Activated CD4-positive, alpha-beta T cell treated with anti-CD3 and anti-CD28 coated beads, Interleukin-2, amount 50 U/mL, for 1 hour (primary cell): ENCODE data around the gene CCDC15.
"Not testable (repeated sequence)": the region's sequence is repeated elsewhere in the genome, so short reads cannot be mapped to it uniquely, and the experiment has no call there.

Source experiments
- DNase-seq: peaks from one replicate; pipeline ENCODE4 v3.0.0-alpha.2; 2020

The CCDC15 gene

DNA sequence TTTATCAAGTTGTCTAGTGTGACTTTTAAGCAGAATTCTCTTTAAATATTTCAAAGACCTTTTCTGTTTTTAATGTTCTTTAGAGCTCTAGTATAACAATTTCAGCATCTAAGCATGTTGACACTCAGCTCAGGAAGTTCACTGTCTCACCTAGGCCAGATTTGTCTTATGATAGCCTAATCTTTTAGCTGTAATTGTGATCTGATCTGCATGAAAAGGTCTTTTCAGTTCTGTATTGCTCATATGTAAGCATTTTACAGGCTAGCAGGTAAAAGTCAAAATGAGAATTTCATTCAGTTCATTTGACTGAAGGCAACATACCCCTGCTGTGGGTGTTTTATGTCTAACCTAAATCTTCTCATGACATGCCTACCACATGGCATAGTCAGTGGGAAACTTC is 62.4 kb downstream of the CCDC15 start:
- no peak for DNase-seq

DNA sequence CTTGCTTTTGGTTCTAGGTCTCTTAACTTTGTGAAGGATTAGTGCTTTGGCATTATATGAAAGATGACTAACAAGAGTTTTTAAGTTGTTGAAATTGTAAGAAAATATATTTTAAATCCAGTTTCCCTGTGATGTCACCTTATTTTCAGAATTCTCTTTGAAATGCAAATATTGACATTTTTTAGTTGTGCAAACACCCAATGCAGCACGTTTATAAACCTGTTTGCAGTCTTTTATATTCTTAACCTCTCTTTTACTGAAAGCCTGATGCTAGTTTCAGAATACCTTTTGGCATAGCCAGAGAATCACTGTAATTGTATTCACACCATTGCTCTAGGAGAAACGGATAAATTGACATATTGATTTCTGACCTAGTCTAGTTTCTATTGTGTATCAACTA is 66.3 kb downstream of the CCDC15 start:
- DNase-seq = no peak

DNA sequence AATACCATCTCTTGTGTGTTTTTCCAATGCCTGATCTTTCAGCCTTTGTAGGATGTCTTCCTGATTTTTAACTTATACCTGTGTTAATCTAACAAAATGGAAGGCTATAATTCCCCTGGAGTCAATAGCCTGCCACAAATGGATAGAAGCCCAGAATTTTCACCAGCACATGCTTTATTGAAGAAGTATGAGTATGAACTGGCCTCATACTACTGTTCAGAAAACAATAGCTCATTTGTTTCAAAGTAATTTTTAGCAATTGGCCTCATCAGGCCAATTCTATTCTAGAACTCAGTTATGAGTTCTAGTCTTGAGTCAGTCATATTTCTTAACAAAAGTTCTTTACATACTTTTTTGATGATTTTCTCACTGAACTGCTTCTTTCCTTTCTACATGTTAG is 68.5 kb downstream of the CCDC15 start:
- no peak for DNase-seq

DNA sequence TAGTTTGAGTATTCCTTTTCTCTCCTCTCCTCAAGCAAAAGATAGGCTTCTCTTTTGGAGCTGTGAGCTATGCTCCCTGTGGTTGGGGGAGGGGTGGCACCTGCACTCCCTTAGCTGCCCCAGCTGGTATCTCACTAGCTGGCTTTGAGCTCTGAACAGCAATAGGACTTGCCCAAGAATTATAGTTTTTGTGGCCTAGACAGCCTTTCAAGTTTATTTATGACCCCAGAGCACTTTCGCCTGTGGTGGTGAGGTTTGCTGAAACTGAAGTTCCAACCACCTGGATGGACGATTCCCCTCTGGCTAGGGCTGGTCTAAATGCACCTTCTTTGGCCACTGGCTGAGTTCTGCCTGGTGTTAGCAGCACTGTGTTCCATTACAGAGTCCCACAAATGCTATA is 72.0 kb downstream of the CCDC15 start:
- no peak for DNase-seq

DNA sequence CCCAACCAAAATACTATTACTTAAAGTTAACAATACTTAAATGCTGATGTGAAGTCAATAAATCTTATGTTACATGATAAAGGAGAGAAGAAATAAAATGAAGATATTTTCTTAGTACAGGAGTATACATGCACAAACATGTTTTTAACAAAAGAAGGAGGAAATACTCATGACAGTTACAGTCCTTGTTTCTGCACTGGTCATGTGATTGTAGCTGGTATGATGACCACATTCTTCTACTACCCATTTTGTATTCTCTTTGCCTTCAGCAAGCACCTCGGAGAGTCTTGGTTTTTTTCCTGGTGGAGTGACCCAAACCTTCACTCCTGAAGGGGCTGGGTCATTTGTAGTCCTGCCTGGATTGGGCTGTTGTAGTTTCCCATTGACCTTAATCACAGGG is 75.4 kb downstream of the CCDC15 start:
- DNase-seq = not testable (repeated sequence)

DNA sequence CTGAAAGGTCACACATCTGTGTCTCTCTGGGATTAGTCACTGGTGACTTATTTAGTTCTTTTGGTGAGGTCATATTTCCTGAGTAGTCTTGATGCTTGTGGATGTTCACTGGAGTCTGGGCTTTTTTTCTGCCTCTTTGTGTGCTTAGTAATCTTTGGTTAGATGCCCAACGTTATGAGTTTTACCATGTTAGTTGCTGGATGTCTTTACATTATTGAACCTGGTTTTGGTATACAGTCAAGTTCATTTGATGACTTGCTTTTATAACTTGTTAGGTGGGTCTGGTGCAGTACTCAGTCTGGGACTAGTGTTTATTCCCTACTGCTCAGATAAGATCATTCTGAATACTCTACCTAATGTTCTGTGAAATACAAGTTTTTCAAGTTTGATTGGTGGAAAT is 82.9 kb downstream of the CCDC15 start:
- DNase-seq = no peak

DNA sequence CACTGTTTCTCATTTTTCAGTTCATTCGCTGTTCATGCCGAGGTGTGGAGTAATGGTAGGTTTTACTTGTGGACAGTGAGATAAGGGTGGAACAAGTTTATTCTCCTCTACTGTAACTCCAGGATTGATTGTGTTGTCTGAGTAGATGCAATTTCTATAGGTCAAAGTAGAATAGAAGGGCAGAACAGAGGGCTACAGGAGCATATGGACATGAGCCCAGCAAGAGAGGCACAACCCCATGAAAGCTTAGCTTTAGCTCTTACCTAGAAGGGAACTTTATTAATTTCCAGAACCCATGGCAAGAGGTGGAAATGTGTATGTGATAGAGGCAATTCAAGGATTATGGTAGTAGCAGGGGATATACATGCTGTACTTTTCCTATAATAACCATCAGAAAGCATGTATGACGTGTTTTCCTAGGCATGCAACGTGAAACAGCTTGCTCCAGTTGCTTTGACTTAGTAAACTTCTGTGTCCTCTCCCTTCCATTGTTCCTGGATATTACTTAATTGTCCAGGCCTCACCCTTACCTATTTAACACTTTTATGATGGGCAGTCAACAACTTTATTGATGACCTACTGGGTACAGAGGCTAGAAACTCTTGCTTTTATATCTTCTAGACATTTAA is 95.3 kb downstream of the CCDC15 start:
- no peak for DNase-seq

DNA sequence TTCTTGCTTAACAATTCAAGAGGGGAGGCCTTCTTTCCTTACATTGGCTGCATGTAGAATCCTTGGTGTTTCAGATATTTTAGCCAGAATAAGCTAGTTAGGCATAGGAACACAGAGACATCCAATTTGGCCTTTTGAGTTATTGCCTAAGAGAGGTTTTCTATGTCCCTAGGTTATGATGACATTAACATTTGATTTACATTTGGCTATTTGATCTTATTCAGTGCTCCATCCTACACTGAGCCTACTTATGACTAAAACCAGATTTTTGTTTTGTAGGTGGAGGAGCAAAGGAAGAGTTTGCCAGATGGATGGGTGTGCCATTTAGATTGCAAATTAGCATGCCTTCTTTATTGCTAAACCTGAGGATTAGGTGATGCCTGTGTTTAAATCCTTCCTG is 98.0 kb downstream of the CCDC15 start:
- no peak for DNase-seq

DNA sequence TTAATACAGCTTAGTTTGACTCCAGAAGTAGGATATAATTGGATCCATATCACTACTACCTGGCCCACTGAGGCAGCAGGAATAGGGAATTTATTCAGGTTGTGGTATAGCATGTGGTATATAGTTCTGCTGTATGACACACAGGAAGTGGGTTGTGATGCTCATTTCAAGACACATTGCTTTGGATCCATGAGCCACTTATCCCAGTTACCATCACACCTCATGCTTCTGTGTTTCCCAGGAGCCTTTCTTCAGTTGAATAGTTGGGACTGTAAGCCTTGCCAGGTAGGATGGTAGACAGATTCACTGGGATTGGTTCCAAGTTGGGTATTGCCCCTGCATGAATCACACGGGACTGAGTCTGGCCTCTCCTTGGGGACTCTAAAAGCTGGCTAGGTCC is 99.2 kb downstream of the CCDC15 start:
- DNase-seq = no peak

DNA sequence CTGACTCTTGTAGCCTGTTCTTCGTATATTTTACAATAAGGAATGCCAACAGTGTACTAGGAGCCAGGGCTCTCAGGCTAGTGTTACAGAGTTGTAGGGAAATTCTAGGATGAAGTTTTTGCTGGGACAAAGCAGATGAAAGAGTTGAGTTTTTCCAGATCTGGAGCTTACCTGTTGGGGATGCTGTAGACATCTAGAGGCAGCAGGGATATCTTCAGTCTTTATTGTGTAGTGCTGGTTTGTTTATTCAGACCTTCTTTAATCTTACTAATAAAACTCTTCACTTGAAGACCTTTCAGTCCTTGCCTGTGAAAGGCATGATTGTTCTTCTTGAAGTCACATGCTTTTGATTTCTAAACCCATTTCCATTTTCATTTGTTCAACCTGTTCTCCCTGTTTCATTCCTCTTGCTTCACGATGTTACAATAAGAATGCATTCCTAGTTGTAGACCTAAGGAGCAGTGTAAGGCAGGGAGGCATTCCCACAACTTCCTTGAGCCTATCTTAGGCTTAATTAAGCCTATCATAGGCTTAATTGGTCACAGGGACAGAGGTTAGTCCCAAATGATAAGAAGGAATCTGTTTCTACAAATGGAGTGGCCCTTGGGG is 101.2 kb downstream of the CCDC15 start:
- no peak for DNase-seq

DNA sequence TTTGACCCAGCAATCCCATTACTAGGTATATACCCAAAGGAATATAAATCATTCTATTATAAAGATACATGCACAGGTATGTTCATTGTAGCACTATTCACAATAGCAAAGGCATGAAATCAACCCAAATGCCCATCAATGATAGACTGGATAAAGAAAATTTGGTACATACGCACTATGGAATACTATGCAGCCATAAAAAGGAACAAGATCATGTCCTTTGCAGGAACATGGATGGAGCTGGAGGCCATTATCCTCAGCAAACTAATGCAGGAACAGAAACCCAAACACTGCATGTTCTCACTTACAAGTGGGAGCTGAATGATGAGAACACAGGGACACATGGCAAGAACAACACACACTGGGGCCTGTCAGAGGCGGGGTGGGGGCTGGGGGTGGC is 102.1 kb downstream of the CCDC15 start:
- not testable (repeated sequence) for DNase-seq

DNA sequence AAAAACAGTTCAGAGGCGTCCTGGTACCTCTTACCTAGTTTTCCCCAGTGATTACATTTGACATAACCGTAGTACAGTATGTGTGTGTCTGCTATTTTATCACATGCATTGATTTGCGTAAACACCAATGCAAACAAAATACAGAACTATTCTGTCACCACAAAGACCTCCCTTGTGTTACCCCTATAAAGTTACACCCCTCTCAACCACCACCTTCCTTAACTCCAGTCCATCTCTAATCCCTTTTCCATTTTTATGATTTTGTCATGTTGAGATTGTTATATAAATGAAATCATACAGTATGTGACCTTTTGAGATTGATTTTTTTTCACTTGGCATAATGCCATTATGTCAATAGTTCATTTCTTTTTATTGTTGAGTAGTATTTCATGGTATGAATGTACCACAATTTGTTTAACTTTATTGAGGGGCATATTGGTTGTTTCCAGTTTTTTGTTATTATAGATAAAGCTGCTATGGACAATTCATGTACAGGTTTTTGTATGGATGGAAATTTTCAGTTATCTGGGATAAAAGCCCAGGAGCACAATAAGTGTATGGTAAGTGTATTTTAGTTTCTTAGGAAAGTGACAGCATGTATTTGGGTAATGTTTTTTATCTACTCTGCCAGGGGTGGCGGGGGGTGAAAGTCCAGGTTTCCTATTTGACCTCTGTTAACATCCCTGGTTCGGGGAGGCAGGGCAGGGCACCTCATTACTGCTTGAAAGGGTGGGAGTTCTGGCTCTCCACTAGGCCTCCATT is 103.1 kb downstream of the CCDC15 start:
- DNase-seq = no peak

DNA sequence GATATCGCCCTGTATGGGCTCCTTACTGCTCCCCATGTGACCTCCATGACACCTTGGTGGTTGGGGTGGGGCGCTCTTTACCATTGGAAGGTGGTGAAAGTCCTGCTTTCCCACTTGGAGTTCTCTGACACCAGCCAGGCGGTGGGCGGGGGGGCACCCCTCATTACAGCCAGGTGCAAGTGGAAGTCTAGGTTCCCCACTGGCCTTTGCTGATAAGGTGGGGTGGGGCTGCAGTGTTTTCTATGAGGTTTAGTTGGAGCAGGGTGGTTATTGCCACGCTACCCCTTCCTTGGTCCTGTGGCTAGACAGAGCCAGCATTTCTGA is 103.7 kb downstream of the CCDC15 start:
- no peak for DNase-seq

DNA sequence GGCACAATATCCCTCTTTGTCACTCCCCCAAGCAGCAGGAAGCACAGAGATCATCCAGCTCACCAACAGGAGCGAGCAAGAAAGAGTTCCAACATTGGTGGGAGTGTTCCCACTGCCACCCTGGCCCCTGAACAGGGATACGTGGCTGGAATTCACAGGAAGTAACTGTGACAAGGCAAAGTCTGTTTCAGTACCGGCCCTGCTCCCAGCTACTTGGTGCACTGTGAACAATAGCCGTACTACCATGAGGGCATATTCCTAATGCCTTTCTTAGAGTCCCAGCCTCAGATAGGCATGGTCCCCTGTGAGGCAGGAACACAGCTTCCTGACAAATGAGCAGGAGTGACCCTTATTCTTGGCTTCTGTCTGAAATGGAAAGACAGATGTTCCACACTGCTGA is 107.3 kb downstream of the CCDC15 start:
- no peak for DNase-seq

DNA sequence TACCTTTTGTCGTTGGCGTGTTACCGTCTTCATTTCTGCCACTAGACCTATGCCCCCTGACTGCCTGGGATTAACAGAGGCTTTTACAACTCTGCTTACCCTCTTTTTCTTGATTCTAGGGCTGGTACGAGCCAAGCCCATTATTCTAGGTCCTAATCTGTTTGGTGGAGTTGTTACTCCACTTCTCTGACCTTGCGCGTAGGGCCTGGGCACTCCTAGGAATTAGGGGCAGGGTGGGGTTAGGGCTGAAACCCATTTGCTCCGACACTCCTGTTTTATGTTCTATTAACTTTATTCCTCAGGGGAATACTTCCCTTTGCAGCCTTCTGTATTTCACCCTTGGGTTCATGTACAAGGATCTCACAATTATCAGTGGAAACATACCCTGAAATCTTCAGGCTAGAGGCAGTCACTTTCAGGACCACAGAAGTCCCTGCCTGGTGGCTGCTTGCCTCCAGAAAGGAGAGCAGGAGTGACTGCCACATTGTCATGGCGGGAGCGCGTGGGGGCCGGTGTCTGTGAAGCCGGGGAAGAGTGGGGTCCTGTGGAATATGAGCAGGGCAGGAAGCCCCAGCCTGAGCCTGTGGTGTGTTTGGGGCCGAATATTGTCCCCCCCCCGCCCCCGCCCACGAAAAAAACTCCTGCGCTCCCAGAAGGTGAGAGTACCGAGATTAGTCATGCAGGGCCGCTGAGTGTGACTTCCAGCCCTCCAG is 108.4 kb downstream of the CCDC15 start:
- DNase-seq = no peak

DNA sequence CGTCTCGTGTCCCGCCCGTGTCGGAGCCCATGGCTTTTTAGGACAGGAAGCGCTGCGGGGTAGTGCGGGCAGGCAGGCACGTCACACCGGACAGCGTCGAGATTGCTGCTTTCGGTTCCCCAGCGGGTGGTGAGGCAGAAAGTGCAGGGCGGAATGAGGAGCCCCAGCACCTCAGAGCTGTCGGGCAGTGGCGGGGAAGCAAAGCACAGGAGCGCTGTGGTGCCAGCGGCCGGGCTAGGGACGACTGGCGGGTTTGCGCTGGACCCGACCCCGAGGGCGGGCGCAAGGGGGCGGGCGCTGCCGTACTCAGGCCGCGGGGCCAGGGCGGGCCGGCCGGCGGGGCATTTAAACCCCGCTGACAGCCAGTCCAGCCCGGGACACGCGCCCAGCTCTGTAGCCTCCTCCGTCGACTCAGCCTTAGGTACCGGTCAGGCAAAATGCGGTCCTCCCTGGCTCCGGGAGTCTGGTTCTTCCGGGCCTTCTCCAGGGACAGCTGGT is 109.0 kb downstream of the CCDC15 start, which contains the start of gene SLC37A2:
SLC37A2 (plus strand) TSS at position 375 of the 498 bp plus-strand sequence; CDS start at position 438, 63 bp downstream.
- DNase-seq = peak; percentile 17

DNA sequence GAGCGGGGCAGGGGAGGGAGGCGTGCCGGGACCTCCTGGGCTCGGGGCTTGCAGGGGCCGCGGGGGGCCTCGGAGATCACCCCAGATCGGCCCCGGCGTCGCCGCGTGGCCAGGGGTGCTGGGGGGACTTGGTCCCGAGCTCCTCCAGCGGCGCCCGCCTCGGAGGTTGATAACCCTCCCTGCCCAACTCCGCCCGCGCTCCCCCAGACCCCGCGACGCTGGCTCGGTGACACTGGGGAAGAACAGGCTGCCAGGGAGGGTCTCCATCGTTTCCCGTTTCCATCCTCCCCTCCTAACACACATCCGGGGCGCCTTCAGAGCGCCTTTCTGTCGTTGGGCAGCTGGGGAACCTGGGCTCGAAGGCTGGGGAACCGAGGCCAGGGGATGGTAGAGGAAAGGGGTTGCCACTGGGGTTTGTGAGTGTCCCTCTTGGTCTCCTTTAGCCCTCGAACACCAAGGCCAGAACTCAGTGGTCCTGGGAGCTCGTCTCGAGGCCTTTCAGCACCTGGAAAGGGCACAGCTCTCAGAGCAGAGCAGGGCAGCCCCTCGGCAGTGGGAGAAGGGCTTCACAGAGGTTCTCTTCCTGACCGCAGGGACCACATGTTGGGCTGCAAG is 109.5 kb downstream of the CCDC15 start:
- no peak for DNase-seq

DNA sequence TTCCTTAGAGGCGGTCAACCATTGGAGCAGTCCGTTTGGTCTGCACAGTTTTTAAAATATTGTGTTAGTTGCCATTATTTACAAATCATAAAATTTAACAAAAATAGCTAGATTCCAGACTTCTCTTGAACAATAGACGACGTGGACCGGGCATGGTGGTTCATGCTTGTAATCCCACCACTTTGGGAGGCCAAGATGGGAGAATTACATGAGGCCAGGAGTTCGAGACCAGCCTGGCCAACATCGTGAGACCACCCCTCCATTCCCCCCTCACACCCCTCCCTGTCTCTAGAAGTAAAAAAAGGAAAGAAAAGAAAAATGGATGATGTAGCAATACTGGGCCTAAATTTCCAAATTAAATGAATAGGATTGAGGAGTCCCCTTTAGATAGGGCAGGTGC is 110.1 kb downstream of the CCDC15 start:
- DNase-seq = no peak

DNA sequence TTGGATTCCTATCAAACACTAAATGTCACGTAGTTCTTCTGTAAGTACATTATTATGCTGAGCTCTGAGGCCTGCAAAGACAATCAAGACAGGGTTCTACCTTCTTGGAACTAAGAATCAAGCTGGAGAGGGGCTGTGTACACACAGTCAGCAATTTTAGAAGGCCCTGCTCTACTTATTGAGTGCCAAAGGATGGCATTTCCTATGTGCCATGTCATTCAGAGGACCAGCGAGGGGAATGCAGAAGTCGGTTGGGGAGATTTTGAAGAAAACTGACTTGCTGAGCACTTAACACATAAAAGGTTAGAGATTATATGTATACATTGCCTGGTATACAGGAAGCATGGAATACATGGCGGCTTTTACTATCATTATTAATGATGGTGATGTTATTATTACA is 114.4 kb downstream of the CCDC15 start:
- DNase-seq = no peak

DNA sequence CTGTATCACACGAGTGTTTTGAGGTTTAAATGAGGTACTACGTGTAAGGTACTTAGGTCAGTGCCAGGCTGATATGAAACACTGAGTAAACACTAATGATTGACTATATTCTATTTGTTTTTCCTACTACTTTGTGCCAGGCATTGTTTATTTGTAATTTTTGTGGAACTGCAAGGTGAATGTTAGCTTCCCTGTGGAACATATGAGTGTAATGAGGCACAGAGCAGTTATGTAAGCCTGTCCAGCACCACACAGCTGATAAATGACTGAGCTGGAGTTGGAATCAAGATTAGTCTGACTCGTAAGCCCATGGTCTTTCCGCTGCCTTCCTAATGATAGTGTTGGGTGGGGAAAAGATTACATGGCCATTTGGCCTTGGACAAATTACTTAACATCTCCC is 115.0 kb downstream of the CCDC15 start:
- DNase-seq = no peak

DNA sequence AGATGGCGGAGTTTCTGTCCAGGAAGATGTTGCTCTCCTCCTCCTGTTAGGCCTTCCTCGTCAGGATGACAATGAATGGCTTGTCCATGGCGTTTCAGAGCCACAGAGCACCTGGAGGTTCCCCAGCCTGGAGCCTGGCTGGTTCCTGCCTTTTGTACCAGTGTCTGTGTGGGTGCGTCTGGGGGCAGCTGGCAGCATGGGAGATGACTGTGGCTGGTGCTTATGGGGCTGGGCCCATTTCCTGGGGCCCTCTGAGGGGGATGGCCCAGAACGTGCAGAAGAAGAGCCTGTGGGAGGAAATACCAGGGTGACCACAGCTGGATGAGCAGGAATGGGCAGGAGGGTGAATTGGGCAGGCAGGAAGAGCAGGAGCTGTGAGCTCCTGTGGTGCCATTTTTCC is 115.8 kb downstream of the CCDC15 start:
- no peak for DNase-seq

DNA sequence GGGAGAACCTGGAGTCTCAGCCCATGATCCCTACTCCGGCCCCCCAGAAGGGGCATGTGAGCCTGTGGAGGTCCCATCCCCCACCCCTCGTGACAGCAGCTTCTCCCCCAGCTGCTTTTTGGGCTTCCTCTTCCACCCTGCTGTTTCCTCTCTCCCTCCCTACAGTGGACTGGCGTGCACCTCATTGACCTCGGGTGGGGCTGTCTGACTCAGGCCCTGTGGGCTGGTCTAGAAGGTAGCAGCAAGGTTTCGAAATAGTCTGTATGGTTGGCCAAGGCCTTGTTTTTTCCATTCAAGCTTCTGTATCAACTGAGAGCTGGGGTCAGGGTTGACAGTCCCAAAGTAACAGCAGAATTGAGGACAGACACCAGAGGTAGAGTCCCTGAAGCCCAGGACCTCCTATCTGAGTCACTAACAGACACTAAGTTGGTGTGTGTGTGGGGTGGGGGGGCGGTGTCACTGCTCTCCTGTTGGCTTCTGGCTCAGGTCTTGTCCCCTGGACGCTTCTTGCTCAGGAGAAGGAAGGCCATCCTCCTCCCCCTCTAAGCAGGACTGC is 116.8 kb downstream of the CCDC15 start:
- DNase-seq = no peak

DNA sequence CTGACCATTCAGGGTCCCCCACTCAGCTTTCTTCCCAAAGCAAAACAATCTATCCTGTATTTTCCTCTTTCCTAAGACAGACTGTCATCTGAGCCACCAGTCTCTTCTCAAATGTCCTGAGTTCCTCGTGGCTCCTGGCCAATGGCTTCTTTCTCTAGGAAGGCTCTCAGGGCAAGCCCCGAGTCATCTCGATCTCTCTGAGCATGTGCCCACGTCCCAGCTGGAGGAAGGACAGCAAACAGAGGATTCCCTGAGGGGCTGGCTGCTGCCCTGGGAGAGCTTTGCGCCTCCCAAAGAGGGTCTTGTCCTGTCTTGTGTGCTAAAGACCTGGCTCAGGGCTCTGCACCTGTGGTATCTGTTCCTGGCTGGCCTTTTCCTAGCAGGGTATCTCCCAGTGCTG is 117.4 kb downstream of the CCDC15 start:
- DNase-seq = no peak
